HCT116 (cell line): ENCODE results near the gene CCDC81. TPM values are rescaled to one million over a fixed set of nuclear protein-coding genes. Genes with fewer than 3 reads are reported as not detected.

Experiments
- ATAC-seq: fragments of 200-7000 bp; cut with Tn5 transposase; 2 replicates; pipeline ENCODE4 v1.9.1; 2020; ENCODE audit warnings: mild to moderate bottlenecking, moderate library complexity
- BruUV-seq: library from RNA; stranded (reverse); fragments of 400-500 nt; replicated peaks from 2 replicates; lab custom pipeline; 2021; lab: Mats Ljungman, UMichigan
- CTCF ChIA-PET: fragments of 300-600 bp; sonication (Branson Sonifier 250); formaldehyde crosslinking; loops from one replicate; lab custom pipeline; 2021; ENCODE audit warnings: antibody characterized with exemption; lab: Charles Lee
- POLR2A ChIA-PET: fragments of 300-600, 350-600 bp; sonication (Branson Sonifier 250); formaldehyde crosslinking; loops from one replicate; lab custom pipeline; 2021; ENCODE audit warnings: antibody characterized with exemption; lab: Charles Lee
- RAD21 ChIA-PET, 2 experiments: fragments of 300-600 bp; sonication (Branson Sonifier 250); formaldehyde crosslinking; loops; one replicate each; lab custom pipeline; 2023; ENCODE audit warnings: low total read pairs in 2 of 2; ENCODE audit not compliant: uncharacterized antibody in 2 of 2, unreplicated experiment in 2 of 2, low non-redundant PET in 1 of 2; lab: Charles Lee
- DNase-seq: peaks from one replicate; pipeline ENCODE4 v3.0.0-alpha.2; 2010; ENCODE audit warnings: low read depth, low spot score
- H2AFZ ChIP-seq: fragments of 200-600 bp; shearing (Covaris generic), sonication (generic); 2 replicates; pipeline ENCODE4 v1.6.1; 2017; ENCODE audit warnings: low read depth, mixed run types, mixed read lengths, antibody characterized with exemption, low read length; ENCODE audit not compliant: poor library complexity, severe bottlenecking
- H3K27ac ChIP-seq: 2 replicates; pipeline ENCODE4 v1.5.1; 2012; ENCODE audit warnings: low read depth, low read length
- H3K27me3 ChIP-seq: fragments of 200-600 bp; sonication (generic); 2 replicates; pipeline ENCODE4 v1.6.1; 2016; ENCODE audit warnings: mixed run types, low read length, mixed read lengths; ENCODE audit not compliant: insufficient read depth
- H3K36me3 ChIP-seq, 2 experiments: fragments of 200-500 bp in 1 of 2; fragments of 200-600 bp in 1 of 2; sonication (Bioruptor generic) in 1 of 2; sonication (generic) in 1 of 2; 2 replicates each; pipeline versions ENCODE4 v1.5.1 to v1.6.1; 2014 to 2016; ENCODE audit warnings: low read length in 2 of 2, inconsistent platforms in 1 of 2, mixed read lengths in 1 of 2, mixed run types in 1 of 2; ENCODE audit not compliant: insufficient read depth in 2 of 2, control insufficient read depth in 1 of 2
- H3K4me1 ChIP-seq, 2 experiments: fragments of 200-600 bp in 1 of 2; sonication (generic) in 1 of 2; 2 replicates each; pipeline versions ENCODE4 v1.5.1 to v1.6.1; 2012 to 2017; ENCODE audit warnings: low read length in 2 of 2, inconsistent platforms in 1 of 2, mild to moderate bottlenecking in 1 of 2, mixed read lengths in 1 of 2, mixed run types in 1 of 2, moderate library complexity in 1 of 2; ENCODE audit not compliant: insufficient read depth in 2 of 2, control insufficient read depth in 1 of 2
- H3K4me2 ChIP-seq: fragments of 200-600 bp; sonication (generic); 2 replicates; pipeline ENCODE4 v1.6.1; 2017; ENCODE audit warnings: mixed run types, low read length, mixed read lengths
- H3K4me3 ChIP-seq, 2 experiments: fragments of 200-600 bp in 1 of 2; sonication (generic) in 1 of 2; replicated peaks in 1 of 2; 2 replicates each; pipeline ENCODE4 v1.5.1; 2011 to 2016; ENCODE audit warnings: low read length in 2 of 2, control low read depth in 1 of 2, low read depth in 1 of 2, mild to moderate bottlenecking in 1 of 2, mixed read lengths in 1 of 2, mixed run types in 1 of 2
- H3K79me2 ChIP-seq: fragments of 200-600 bp; sonication (generic); 2 replicates; pipeline ENCODE4 v1.6.1; 2017; ENCODE audit warnings: mild to moderate bottlenecking, mixed run types, low read length, moderate library complexity, mixed read lengths; ENCODE audit not compliant: insufficient read depth
- H3K9ac ChIP-seq: fragments of 200-600 bp; sonication (generic); 2 replicates; pipeline ENCODE4 v1.6.1; 2016; ENCODE audit warnings: low read length, mixed read lengths
- H3K9me2 ChIP-seq: fragments of 200-600 bp; sonication (generic), shearing (Covaris generic); 2 replicates; pipeline ENCODE4 v1.6.1; 2017; ENCODE audit warnings: mixed run types, mild to moderate bottlenecking, moderate library complexity; ENCODE audit not compliant: insufficient read depth
- H3K9me3 ChIP-seq, 2 experiments: fragments of 200-500 bp in 1 of 2; fragments of 200-600 bp in 1 of 2; sonication (Bioruptor generic) in 1 of 2; sonication (generic) in 1 of 2; 2 replicates each; pipeline ENCODE4 v1.6.1; 2014 to 2017; ENCODE audit warnings: low read length in 2 of 2, mixed read lengths in 2 of 2, inconsistent platforms in 1 of 2, low read depth in 1 of 2, mild to moderate bottlenecking in 1 of 2, mixed run types in 1 of 2, moderate library complexity in 1 of 2; ENCODE audit not compliant: control insufficient read depth in 1 of 2, insufficient read depth in 1 of 2
- H4K20me1 ChIP-seq: fragments of 200-600 bp; sonication (generic), shearing (Covaris generic); 2 replicates; pipeline ENCODE4 v1.6.1; 2017; ENCODE audit warnings: mixed run types, mild to moderate bottlenecking, moderate library complexity; ENCODE audit not compliant: insufficient read depth
- CEBPB ChIP-seq: IDR thresholded peaks from 2 replicates; pipeline ENCODE4 v1.6.1; 2012; ENCODE audit warnings: low read depth
- EGR1 ChIP-seq: IDR thresholded peaks from 2 replicates; pipeline ENCODE4 v1.6.1; 2012; ENCODE audit warnings: low read depth
- ELF1 ChIP-seq: IDR thresholded peaks from 2 replicates; pipeline ENCODE4 v1.6.1; 2012; ENCODE audit warnings: low read depth, borderline replicate concordance
- EZH2 ChIP-seq: fragments of 200-600 bp; sonication (generic); IDR thresholded peaks from 2 replicates; pipeline ENCODE4 v1.6.1; 2017; ENCODE audit warnings: antibody characterized with exemption, mixed run types
- EZH2phosphoT487 ChIP-seq: fragments of 200-600 bp; IDR thresholded peaks from 2 replicates; pipeline ENCODE4 v1.6.1; 2018; ENCODE audit warnings: antibody characterized with exemption, borderline replicate concordance
- JUND ChIP-seq: IDR thresholded peaks from 2 replicates; pipeline ENCODE4 v1.6.1; 2012
- POLR2AphosphoS5 ChIP-seq: IDR thresholded peaks from 2 replicates; pipeline ENCODE4 v1.6.1; 2011; ENCODE audit warnings: mild to moderate bottlenecking, low read depth, low read length, moderate library complexity
- YY1 ChIP-seq: IDR thresholded peaks from 2 replicates; pipeline ENCODE4 v1.6.1; 2011; ENCODE audit warnings: low read length, low read depth, moderate library complexity, mild to moderate bottlenecking; ENCODE audit not compliant: insufficient replicate concordance; ENCODE audit errors: extremely low read depth
- ZNF274 ChIP-seq: fragments of 200-500 bp; sonication (Bioruptor generic); IDR thresholded peaks from 2 replicates; pipeline ENCODE4 v1.6.1; 2014; ENCODE audit warnings: mild to moderate bottlenecking, low read depth, low read length, inconsistent platforms
- intact Hi-C: fragments of 100-400 bp; cut with micrococcal nuclease; formaldehyde crosslinking; loops from 2 replicates; pipeline ENCODE4 v1.10.0; 2022
- total RNA-seq: library from RNA; stranded (reverse); gene quantifications from one replicate; pipeline ENCODE4 v1.2.1, GENCODE V29; 2021; ENCODE audit not compliant: unreplicated experiment
- TF ChIP-seq, protein P1 (sequence below), 3 experiments: fragments of 200-600 bp in 1 of 3; sonication (generic) in 1 of 3; IDR thresholded peaks in 2 of 3; conservative IDR thresholded peaks in 1 of 3; 2 replicates each; pipeline ENCODE4 v1.5.1; 2012 to 2017; ENCODE audit warnings: low read depth in 2 of 3, low read length in 2 of 3, antibody characterized with exemption in 1 of 3, borderline replicate concordance in 1 of 3, control low read depth in 1 of 3, mild to moderate bottlenecking in 1 of 3, mixed read lengths in 1 of 3, mixed run types in 1 of 3, moderate library complexity in 1 of 3; ENCODE audit not compliant: insufficient read depth in 1 of 3
- TF ChIP-seq, protein P2 (sequence below): IDR thresholded peaks from 2 replicates; pipeline ENCODE4 v1.6.1; 2011; ENCODE audit warnings: mild to moderate bottlenecking, low read length, moderate library complexity; ENCODE audit not compliant: insufficient replicate concordance; ENCODE audit errors: extremely low read depth

CCDC81 gene
- total RNA-seq, 1 experiment from 2014 or later, result 0.69 TPM

DNA sequence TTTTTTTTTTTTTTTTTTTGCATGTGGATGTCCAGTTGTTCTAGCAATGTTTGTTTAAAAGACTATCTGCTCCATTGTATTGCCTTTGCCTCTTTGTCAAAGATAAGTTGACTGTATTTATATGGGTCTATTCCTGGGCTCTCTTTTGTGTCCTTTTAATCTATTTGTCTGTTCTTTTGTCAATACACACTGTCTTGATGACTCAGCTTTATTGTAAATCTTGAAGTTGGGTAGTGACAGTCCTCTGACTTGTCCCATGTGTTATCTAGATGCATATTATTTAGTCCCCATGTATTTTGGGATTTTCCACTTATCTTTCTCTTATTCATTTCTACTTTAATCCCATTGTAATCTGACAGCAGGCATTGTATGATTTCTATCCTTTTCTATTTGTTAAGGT lies 3.3 kb downstream of the CCDC81 start (continued):
- TF ChIP-seq, protein P1, sequence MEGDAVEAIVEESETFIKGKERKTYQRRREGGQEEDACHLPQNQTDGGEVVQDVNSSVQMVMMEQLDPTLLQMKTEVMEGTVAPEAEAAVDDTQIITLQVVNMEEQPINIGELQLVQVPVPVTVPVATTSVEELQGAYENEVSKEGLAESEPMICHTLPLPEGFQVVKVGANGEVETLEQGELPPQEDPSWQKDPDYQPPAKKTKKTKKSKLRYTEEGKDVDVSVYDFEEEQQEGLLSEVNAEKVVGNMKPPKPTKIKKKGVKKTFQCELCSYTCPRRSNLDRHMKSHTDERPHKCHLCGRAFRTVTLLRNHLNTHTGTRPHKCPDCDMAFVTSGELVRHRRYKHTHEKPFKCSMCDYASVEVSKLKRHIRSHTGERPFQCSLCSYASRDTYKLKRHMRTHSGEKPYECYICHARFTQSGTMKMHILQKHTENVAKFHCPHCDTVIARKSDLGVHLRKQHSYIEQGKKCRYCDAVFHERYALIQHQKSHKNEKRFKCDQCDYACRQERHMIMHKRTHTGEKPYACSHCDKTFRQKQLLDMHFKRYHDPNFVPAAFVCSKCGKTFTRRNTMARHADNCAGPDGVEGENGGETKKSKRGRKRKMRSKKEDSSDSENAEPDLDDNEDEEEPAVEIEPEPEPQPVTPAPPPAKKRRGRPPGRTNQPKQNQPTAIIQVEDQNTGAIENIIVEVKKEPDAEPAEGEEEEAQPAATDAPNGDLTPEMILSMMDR (IDR thresholded peaks at IDR 0.05 in 2 of 3, conservative IDR thresholded peaks at IDR 0.05 in 1 of 3; ENCODE audit: borderline replicate concordance in 1 of 3, insufficient read depth in 1 of 3, low read depth in 2 of 3, low read length in 2 of 3), result no peak
- no peak for TF ChIP-seq EZH2phosphoT487
- no peak for TF ChIP-seq ELF1
- TF ChIP-seq EGR1, result no peak
- TF ChIP-seq ZNF274, result no peak

DNA sequence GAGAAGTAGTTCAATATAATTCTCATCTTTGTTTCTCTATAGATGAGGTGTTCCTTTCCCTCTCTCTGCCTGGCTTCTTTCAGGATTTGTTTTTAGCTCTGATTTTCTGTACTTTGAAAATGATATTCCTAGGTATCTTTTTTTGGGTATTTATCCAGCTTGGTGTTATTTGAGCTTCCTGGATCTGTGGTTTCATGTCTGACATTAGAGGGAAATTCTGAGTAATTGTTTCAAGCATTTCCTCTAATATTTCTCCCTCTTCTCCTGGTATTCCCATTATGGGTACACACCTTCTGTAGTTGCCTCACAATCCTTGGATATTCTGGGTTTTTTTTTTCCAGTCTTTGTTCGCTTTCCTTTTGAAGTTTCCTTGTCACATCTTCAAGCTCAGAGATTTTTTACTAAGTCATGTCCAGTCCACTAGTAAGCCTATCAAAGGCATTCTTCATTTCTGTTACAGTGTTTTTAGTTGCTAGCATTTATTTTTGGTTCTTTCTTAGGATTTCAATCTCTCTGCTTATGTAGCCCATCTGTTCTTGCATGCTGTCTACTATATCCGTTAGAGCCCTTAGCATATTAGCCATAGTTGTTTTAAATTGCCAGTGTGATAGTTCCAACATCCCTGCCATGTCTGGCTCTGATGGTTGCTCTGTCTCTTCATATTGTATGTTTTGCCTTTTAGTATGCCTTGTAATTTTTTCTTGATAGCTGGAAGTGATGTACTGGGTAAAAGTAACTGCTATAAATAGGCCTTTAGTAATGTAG lies 5.8 kb downstream of the CCDC81 start:
- CTCF ChIA-PET, result no interaction called here
- no peak for ATAC-seq
- no peak overlapping the region for H2AFZ ChIP-seq

More for the DNA sequence above, 5.8 kb downstream of the CCDC81 start:
- no TSS peak for BruUV-seq
- H3K27me3 ChIP-seq, result no peaks in the 10 kb centered on the region
- no peak overlapping the region for H3K4me3 ChIP-seq
- no peak overlapping the region for H3K27ac ChIP-seq
- no peak overlapping the region for H3K4me2 ChIP-seq
- no peaks in the 10 kb centered on the region for H3K9me3 ChIP-seq
- TF ChIP-seq YY1, result no peak
- TF ChIP-seq EZH2, result no peak
- TF ChIP-seq, protein P2, sequence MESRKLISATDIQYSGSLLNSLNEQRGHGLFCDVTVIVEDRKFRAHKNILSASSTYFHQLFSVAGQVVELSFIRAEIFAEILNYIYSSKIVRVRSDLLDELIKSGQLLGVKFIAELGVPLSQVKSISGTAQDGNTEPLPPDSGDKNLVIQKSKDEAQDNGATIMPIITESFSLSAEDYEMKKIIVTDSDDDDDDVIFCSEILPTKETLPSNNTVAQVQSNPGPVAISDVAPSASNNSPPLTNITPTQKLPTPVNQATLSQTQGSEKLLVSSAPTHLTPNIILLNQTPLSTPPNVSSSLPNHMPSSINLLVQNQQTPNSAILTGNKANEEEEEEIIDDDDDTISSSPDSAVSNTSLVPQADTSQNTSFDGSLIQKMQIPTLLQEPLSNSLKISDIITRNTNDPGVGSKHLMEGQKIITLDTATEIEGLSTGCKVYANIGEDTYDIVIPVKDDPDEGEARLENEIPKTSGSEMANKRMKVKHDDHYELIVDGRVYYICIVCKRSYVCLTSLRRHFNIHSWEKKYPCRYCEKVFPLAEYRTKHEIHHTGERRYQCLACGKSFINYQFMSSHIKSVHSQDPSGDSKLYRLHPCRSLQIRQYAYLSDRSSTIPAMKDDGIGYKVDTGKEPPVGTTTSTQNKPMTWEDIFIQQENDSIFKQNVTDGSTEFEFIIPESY, result no peak
- no peak for TF ChIP-seq JUND
- TF ChIP-seq POLR2AphosphoS5, result no peak
- no peak for TF ChIP-seq CEBPB
- TF ChIP-seq, all 23 proteins: peak for 0
- Histone ChIP-seq H3K9ac (no peak overlapping the region), H4K20me1 (no peaks in the 10 kb centered on the region), H3K9me2 (no peaks in the 10 kb centered on the region), H3K36me3 (no peaks in the 10 kb centered on the region), H3K4me1 (no peaks in the 10 kb centered on the region), H3K79me2 (no peaks in the 10 kb centered on the region)
- RAD21 ChIA-PET, result no interaction called here
- DNase-seq, result no peak
- POLR2A ChIA-PET, result no interaction called here
- intact Hi-C loops, result no loop called here
